ENCODE measurements around the gene NCK2. TPM values are rescaled to one million over a fixed set of nuclear protein-coding genes. Genes with fewer than 3 reads are reported as not detected.

The NCK2 gene
- total and polyA plus RNA-seq, 9 of the 15 experiments (the other 6 are each of a cell fraction or from before 2014, with no cell fraction given), result 0.90 to 27.9 (median 15.9) TPM

- ATAC-seq (no peak), FAIRE-seq (no peak), DNase-seq (ENCODE audit: extremely low read depth in 1 of 4, low spot score in 3 of 4) (no peak)
- BruUV-seq (replicated peaks), result no TSS peak
- Histone ChIP-seq H2AFZ (ENCODE audit: low read depth, low read length) (no peak overlapping the region), H4K20me1 (replicated peaks; ENCODE audit: control insufficient read depth, insufficient read depth, low read length) (no peaks in the 10 kb centered on the region), H3K9me3 (replicated peaks; ENCODE audit: control insufficient read depth, insufficient read depth, low read depth, low read length) (no peaks in the 10 kb centered on the region), H3K4me1 (replicated peaks in 1 of 2; ENCODE audit: control insufficient read depth in 2 of 2, insufficient read depth in 2 of 2, low read length in 2 of 2) (peaks cover 0 to 8% of the 10 kb centered on the region in 2 experiments; a peak in 1 of 5 replicates), H3K9ac (ENCODE audit: insufficient read depth in 1 of 2, low read depth in 2 of 2, low read length in 2 of 2) (no peak overlapping the region), H3K9me1 (ENCODE audit: control insufficient read depth, insufficient read depth, low read length) (no peaks in the 10 kb centered on the region), H3K4me3 (no peak overlapping the region), H3K36me3 (ENCODE audit: control insufficient read depth, insufficient read depth, low read length) (peaks cover 5% of the 10 kb centered on the region; the same call in 2 of the 3 replicates), H3K27ac (ENCODE audit: extremely low read depth, low read depth, low read length) (no peak overlapping the region), H3K79me2 (ENCODE audit: control insufficient read depth, insufficient read depth, low read length) (no peaks in the 10 kb centered on the region), H3K4me2 (ENCODE audit: insufficient read depth, low read length) (no peak overlapping the region), H3K27me3 (ENCODE audit: control insufficient read depth in 2 of 2, insufficient read depth in 2 of 2, low read length in 2 of 2) (no peaks in the 10 kb centered on the region)
- ChIA-PET CTCF (ENCODE audit: low intra/inter-chr PET ratio) (no interaction called here), POLR2A (no interaction called here)
- in situ Hi-C loops (cut with MboI), result no loop called here
- intact Hi-C loops (cut with micrococcal nuclease), result no loop called here
- WGBS (ENCODE audit: insufficient coverage, low coverage, missing lambda C conversion rate), result 87% methylated on average over 4 of the region's 6 CpGs
- no peak for TF ChIP-seq NFE2L1 (tag; IDR thresholded peaks at IDR 0.05; ENCODE audit: borderline replicate concordance, low read depth)
- TF ChIP-seq ARID4B (CRISPR knock-in tag; IDR thresholded peaks at IDR 0.05), result no peak
- no peak for TF ChIP-seq EWSR1 (IDR thresholded peaks at IDR 0.05; ENCODE audit: borderline replicate concordance, low read depth, partially characterized antibody)
- TF ChIP-seq PRPF4 (IDR thresholded peaks at IDR 0.05; ENCODE audit: insufficient read depth, low read depth, low read length, poor library complexity, severe bottlenecking), result no peak
- TF ChIP-seq ZNF431 (CRISPR knock-in tag; IDR thresholded peaks at IDR 0.05), result no peak
- no peak for TF ChIP-seq TFAM (CRISPR knock-in tag; conservative IDR thresholded peaks at IDR 0.05)
- TF ChIP-seq ZNF740 (CRISPR knock-in tag; IDR thresholded peaks at IDR 0.05), result no peak
- TF ChIP-seq ZNF740 (tag; IDR thresholded peaks at IDR 0.05), result no peak
- TF ChIP-seq ZBTB1 (CRISPR knock-in tag; IDR thresholded peaks at IDR 0.05; ENCODE audit: borderline replicate concordance, low read depth), result no peak
- no peak for TF ChIP-seq ATF3 (IDR thresholded peaks at IDR 0.05)
- no peak for TF ChIP-seq ATF3 (CRISPR knock-in tag; conservative IDR thresholded peaks at IDR 0.05)
- no peak for TF ChIP-seq TGIF2 (CRISPR knock-in tag; IDR thresholded peaks at IDR 0.05)
- no peak for TF ChIP-seq ZNF347 (CRISPR knock-in tag; IDR thresholded peaks at IDR 0.05; ENCODE audit: low read depth)
- no peak for TF ChIP-seq ZNF408 (CRISPR knock-in tag; IDR thresholded peaks at IDR 0.05; ENCODE audit: low read depth)
- no peak for TF ChIP-seq MECOM (CRISPR knock-in tag; IDR thresholded peaks at IDR 0.05)
- no peak for TF ChIP-seq BHLHE40 (IDR thresholded peaks at IDR 0.05; ENCODE audit: low read length)
Observed at GRCh38 chr2:105880637-105881036, 135.9 kb downstream of the NCK2 start.

Measured in K562 (cell line).